Measurements from ENCODE around the gene SCG3.

The SCG3 gene

DNA sequence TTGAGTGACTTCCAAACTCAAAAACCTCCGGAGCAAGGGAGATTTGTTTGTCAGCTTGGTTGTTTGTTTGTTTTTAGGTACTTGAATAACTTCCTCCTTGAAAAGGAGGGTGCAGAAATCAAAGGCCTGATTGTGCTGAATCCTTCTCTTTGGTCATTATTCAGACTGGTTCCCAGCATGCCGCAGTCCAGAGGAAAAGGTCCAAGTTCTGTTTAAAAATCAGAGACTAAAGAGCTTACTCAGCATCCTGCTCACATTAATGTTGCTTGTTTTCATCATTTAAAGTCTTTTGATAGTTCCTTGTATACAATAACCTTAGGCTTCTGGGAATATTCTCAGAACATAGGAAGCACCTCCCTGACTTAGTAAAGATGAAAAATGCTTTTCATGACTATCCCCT is 982 bp upstream of the SCG3 start:
- DNase-seq, result no peak

DNA sequence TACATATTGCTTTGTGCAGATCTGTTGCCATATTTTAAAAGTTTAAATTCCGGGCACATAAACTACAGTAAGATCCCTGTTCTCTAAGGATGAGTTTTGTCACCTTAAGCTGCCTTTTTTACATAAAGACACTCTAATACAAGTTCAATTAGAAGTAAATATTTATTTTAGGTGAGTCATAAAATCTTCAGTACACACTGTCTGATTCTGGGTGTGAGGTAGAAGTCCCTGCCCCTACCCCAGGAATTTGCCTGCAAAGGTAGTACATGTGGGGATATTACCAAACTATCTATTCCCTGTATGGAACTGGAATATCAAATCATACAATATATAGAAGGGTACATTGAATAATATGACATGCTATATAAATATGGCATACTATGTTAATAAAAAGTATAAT is 6.3 kb downstream of the SCG3 start:
- DNase-seq, result no peak

DNA sequence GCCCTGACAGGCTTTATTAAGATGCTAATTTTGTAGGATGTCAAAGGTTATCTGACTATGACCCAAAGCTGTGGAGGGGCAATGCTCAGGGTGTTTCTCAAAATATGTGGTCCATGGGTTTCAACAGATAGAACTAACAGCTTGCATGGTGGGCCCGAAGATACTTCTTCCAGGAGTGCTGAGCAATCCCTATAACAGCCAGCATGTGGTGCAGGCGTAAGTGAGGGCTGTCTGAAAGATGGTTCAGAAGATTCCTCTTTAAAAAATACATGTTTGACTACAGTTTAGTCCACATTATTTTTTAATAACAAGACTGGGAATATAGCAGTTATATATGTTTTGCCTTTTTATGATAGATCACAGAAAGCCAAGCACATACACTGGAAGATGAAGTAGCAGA is 7.6 kb downstream of the SCG3 start:
- DNase-seq, result no peak

DNA sequence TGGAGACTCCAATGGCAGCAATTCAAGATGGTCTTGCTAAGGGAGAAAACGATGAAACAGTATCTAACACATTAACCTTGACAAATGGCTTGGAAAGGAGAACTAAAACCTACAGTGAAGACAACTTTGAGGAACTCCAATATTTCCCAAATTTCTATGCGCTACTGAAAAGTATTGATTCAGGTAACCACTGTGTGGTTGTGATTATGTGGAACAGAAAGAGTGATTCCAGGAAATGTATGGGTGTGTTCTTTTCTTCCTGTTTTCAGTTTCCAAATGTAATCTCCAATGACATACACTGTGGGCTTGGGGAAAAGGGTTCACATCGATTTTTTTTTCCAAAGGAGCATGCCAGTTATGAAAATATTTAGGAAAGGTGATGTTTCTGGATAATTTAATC is 10.9 kb downstream of the SCG3 start:
- no peak for DNase-seq

DNA sequence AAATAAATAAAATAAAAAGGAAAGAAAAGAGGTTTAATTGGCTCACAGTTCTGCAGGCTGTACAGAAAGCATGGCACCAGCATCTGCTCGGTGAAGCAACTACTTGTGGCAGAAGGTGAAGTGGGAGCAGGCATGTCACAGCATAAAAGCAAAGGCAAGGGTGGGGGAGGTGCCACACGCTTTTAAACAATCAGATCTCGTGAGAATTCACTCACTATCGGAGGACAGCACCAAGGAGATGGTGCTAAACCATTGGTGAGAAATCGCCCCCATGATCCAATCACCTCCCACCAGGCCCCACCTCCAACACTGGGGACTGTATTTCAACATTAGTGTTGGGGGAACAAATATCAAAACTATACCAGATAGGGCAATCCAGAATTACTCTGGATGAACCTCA is 15.3 kb downstream of the SCG3 start:
- DNase-seq, result no peak

DNA sequence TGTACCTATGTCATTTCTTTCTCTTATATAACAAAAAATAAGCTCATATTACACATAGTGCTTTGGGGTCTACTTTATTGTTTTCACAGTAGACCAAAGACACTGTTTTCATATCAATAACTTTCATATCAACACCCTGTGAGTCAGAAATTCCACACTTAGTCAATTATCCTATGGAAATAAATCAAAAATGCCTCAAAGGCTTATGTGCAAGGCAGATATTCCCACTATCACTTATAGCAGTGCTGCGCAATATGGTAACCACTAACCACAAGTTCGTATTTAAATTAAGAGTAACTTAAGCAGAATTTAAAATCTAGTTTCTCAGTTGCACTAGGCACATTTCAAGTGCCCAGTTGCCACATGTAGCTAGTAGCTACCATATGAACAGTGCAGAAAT is 15.9 kb downstream of the SCG3 start:
- DNase-seq, result no peak

DNA sequence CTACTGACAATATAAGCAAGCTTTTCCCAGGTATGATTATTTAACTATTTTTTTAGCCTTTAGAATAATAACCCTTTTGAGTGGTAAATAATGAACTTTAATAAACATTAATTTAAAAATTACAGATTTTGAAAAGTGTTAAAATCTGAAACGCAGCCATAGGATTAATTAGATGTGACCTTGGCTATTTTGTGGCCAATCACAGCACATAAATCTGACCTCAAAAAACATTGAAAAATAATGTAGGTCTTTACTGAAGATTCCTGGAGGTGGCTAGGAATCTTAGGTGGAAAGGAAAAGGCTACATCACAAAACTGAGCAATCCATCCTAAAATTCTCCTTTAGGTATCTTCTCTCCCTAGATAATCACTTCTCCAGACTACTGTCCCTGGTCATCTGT is 18.1 kb downstream of the SCG3 start:
- no peak for DNase-seq

DNA sequence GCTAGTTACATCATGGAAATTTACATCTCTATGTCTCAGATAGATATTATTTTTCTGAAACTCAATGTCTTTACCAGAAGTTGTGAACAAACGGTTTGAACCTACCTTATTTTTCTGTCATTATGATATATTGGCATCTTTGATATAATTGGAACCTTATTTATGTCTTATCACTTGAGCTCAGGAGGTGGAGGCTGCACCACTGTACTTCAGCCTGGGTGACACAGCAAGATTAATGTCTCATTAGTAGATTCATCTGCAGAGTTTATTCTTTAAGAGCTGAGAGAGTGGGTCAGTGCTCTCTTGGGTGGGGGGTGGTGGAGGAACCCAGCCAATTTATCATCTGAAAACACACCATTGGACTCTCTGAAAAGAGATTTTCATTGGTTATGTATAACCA is 21.4 kb downstream of the SCG3 start:
- DNase-seq, result no peak

DNA sequence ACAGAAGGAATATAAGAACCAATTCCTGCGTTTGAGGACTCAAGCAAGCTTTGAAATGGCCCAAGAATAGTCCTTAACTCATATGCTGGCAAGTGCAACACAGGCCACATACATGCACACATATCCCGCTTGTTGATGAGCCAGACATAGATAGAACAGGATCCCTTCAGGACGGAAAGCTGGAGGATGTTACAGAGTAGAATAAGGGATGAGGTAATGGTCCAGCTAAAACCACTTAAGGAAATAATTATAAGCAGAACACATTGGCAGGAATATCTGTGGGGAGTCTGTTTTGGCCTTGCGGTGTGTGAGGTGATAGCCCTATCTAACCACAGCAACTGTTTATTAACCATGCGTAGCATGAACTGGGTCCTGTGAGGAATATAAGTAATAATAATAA is 25.0 kb downstream of the SCG3 start:
- DNase-seq, result no peak

DNA sequence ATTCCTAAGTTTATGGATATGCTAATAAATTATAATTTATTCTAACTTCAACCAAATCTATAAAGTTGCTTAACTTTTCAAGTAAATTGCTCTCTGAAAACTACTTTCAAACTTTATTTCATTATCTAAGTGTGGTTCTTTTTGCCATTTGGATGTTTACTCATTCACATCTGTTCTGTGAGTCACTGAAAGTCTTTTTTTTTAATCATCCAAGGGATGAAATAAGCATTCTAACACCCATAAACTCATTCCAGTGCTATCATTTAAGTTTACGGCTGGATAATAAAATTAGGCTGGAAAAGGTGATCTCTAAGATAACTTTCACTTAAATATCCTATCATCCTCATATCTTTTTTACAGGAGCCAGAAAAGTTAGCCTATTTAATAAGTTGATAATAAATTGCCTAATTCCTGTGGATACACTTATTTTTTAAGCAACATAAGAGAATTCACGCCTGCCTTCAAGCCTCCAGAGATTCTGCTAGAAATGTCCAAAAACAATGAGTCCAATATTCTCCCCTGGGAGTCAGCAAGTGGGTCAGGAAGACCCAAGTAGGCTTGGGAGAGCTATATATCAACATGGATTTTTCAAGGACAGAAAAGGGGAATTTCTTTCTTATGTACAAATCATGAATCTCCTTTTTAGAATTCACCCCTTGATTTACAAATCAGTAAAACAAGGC is 25.8 kb downstream of the SCG3 start:
- DNase-seq, result no peak

DNA sequence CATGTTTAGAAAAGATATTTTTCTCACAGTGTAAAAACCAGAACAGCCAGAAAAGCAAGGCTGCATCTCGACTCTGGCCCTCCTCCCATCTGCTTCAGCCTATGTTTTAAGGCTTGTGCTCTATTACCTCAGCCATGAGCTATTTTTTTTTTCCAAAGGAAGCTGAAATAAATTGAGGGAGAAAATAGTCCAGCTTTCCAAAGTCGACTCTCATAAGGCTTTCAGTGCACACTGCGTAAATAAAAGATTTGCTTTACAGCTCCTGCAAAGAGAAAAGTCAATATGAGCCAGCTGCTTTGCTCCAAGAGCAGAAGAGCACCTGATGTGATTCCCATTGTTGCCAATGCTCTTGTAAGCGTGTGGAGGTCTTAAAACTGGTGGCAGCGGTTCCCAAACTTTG is 26.7 kb downstream of the SCG3 start:
- no peak for DNase-seq

DNA sequence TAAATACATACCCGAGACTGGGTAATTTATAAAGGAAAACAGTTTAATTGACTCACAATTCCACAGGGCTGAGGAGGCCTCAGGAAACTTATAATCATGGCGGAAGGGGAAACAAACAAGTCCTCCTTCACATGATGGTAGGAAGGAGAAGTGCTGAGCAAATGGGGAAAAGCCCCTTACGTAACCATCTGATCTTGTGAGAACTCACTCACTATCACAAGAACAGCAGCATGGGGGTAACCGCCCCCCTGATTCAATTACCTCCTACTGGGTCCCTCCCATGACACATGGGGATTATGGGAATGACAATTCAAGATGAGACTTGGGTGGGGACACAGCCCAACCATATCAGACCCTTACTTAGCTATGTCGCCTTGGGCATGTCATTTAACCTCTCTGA is 27.7 kb downstream of the SCG3 start:
- DNase-seq, result no peak

DNA sequence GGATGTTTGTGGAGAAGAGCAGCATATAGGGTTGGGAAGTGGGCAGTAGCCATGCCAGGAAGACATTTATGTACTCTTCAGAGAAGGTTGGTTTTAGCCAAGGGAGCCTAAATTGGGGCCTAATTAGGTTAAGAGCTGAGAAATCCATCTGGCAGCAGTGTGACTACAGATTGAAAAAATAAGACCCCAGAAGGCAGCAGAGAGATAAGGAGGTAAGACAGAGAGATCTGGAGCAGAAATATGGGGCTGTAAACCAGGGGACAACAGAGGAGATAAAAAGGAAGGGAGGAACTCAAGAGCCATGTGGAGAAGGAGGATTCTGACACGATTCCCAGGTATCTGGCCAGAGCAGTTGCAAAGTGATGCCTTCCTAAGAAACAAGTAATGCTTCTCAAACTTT is 32.9 kb downstream of the SCG3 start:
- DNase-seq, result no peak

DNA sequence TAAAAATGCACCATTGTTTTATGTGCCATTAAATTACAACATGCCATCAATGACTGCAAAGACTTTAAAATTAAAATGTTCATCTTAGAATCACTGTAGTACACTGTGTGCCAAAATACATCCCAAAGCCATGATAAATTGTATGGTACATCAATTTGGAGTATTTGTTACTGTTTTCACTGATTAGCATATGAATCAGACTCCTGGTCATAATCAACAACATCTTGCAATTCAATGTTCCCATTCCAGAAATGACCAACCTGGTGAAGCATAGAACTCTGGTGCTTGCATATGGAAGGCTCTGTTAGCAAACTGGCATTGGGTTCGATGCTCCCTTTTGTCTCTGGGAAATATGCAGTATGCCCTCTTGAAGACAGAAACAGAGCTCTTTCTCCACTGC is 33.6 kb downstream of the SCG3 start:
- DNase-seq, result no peak

DNA sequence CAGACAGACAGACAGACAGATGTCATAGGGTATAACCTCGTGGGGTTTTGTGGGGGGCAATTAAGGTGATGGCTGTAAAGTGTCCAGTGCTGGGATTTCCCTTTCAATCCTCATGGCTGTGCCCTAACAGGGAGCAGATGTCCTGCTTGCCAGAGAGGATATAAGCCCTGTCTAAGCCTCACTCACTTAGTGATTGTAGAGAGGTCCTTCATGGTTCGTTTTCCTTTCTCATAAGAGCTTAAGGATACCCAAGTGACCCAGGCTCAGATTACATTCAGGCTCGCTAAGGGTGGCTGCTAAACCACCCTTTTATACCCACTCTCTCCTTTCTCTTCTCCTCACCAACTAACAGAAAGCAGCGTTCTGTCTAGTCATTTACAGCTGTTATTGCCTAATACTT is 36.9 kb downstream of the SCG3 start:
- DNase-seq, result no peak

DNA sequence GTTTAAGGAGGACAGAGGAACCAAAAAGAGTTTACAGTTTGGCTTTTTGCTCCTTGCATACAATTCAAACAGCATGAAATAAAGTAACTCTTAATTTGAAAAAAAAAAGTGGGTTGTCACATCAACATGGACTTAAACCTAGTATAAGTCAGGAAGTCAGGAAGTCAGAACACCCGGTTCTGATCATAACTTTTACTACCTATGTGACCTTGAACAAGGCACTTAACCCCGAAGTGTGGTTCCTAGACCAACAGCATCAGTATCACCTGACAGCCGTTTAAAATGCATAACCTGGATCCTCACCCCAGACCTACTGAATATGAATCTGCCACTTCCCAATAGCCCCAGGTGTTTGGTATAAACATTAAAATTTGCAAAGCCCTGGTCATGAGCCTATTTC is 37.4 kb downstream of the SCG3 start:
- DNase-seq, result no peak

DNA sequence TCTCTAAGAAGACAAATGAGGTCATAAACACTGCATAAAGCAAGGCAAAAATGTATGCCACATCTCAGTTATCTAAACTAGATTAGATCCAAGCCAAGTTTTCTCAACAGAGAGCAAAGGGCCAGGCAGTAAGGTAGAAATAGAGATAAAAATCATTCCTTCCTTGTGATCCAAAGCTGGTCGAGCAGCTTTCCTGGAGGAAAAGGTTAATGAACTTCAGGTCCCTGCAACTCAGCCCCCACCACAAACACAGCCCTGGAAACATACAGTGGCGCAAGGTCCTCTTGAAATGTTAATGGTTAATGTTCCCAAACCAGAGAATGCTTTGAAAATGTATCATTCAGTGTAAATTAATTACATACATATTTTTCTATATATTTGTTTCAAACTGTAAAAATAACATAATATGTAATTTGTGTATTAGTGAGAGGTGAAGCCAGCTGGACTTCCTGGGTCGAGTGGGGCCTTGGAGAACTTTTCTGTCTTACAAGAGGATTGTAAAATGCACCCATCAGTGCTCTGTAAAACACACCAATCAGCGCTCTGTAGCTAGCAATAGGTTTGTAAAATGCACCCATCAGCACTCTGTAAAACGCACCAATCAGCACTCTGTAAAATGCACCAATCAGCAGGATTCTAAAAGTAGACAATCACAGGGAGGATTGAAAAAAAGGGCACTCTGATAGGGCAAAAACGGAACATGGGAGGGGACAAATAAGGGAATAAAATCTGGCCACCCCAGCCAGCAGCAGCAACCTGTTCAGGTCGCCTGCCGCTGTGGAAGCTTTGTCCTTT is 39.1 kb downstream of the SCG3 start:
- DNase-seq, result no peak

DNA sequence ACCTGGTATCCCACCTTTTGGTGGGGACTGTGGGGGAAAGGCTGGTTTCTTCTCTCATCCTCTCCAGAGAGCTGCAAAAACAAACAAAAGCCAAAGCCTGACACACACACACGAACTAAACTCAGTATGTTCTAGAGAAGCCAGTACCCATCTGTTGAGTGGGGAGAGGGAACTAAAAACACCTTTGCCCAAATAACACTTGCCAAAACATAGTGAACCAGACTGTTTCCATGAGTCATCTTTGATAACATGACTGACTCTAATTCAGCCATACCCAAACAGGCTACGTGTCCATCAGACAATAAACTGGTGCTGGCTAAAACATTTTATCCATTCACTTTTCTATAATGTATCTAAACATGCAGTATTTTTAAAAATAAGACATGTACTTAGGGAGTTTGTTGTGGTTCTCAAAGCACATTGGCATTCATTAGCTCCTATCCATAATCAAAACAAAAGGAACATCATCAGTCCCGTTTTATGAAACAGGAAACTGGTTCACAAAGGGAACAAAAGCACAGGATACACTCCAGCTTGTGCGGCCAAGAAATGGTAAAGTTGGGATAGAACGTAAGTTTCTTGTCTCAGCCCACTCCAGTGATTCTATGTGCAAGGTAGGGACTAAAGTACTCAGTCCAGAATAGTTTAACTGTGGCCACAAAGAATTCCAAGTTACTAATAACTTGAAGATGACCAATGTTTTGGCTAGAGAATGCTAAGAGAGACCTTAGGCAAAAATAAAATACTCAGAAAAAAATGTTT is 40.1 kb downstream of the SCG3 start:
- DNase-seq, result no peak

DNA sequence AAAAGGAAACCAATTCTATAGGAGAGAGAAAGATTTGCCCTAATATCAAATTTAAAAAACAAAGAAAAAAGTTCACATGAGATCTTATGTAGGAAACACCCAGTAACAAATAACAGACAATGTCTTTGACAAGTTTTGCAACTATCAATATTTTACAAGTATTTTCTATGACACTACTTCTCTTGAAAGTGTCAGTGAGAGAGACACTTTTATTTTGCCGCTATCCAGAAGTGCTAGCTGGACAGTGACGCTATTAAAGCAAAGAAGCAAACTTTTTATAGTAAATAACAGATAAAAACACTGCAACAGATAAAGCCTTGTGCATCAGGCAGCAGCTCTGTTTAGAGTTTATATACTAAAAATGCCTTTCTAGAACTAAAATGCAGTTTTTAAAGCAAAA is 42.9 kb downstream of the SCG3 start:
- DNase-seq, result no peak

DNA sequence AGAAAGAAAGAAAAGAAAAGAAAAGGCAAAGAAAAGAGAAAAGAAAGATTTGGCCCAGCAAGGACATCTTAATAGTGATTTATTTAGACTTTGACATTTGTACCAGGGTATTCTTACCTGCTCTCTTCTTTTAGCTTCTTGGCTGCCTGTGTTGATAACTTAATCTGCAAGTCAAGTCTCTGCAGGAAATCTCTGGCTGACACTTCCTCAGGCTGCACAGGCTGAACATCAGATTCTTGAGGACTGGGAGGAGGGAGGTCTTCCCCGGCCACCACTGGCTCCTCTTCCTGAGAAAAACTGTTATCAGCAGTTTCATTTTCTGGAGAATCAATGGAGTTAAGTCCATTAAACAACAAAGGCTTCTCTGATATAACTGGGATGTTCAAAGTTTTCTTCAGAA is 43.4 kb downstream of the SCG3 start:
- DNase-seq, result no peak

DNA sequence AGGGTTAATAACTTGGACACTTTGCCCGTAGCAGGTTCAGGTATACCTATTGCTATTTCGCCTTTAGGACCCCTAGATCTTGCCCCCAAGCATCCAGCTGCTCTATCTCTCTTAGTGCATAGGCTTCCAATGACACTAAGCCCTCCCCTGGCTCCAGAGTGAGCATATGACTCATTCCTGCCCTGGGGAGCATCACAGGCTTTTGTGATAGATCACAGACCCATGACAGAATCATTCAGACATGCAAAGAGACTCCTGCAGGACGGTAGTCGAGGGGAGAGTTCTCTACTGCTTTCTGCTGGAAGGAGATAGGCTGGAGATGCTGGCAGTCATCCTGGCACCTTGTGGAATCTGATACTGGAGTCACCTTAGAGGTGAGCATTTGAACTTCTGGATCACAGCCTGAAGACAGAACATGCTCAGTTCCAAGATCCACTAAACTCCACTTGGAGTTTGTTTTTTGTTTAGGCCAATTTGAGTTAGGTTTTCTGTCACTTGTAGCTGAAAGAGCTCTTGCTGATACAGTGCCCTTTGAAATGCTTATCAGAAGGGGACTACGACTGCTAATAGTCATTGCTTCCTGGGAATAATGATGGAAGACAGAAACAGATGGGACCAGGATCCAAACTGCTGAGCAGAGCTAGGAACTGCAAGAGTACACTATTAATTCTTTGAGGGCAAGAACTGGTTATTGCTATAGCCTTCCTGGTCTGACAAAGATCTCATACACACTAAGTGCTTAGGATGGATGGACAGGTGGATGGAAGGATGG is 45.2 kb downstream of the SCG3 start:
- no peak for DNase-seq

DNA sequence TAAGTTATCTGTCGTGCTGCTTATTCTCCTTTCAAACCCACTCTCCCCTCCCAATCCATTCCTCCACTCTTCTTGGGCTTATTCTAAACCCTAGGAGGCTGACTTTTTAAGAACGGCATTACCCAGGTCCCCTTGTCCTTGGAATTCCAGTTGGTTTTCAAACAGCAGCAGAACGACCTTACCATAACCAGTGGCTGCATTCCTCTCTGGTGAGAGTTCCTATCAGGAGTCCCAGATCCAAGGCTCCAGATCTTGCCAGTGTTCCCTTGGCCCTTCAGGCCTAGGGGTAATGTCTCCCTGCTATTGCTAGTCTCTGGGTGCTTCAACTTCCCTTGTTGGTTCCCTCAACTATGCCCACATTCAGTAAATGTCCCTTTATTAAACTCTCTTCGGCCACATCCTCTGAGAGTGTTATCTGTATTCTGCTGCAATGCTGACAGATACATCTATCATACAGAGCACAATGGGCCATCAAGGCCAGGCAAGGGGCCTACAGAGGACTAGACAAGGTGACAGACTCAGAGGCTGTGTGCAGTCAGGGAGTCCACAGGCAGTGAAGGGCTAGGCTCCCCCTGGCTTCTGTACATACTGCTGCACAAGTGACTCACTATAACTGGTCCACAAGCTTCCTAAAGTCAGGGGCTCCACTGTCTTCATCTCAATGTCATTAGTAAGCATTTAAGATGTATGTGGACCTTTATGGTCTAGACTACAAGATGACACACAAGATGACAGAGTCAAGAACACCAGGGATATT is 46.0 kb downstream of the SCG3 start:
- DNase-seq, result no peak

Data from activated CD4-positive, CD25-positive, alpha-beta regulatory T cell treated with anti-CD3 and anti-CD28 coated beads, Interleukin-2, amount 50 U/mL, for 72 hours (primary cell).